Activated B cell treated with CpG ODN at 0.5 μM for 24 hours (primary cell): ENCODE results near the gene SLC38A3. TPM values are rescaled to one million over a fixed set of nuclear protein-coding genes. Genes with fewer than 3 reads are reported as not detected.

Experiments
- ATAC-seq: fragments of 200-7000 bp; cut with Tn5 transposase; one replicate; pipeline ENCODE4 v1.10.0; 2021; ENCODE audit warnings: low read depth, mild to moderate bottlenecking, moderate library complexity
- CTCF ChIA-PET: fragments of 350-600 bp; sonication (Branson Sonifier 250); formaldehyde crosslinking; loops from one replicate; lab custom pipeline; 2021; ENCODE audit warnings: antibody characterized with exemption; lab: Charles Lee
- POLR2A ChIA-PET: fragments of 350-600 bp; sonication (Branson Sonifier 250); formaldehyde crosslinking; loops from one replicate; lab custom pipeline; 2021; ENCODE audit warnings: antibody characterized with exemption; lab: Charles Lee
- DNase-seq: peaks from one replicate; pipeline ENCODE4 v3.0.0; 2022
- H3K27ac Mint-ChIP-seq: one replicate; pipeline ENCODE4 v1.8.0; 2020; ENCODE audit warnings: mixed read lengths
- H3K27me3 Mint-ChIP-seq: one replicate; pipeline ENCODE4 v1.8.0; 2021; ENCODE audit warnings: mixed read lengths
- H3K36me3 Mint-ChIP-seq: one replicate; pipeline ENCODE4 v1.8.0; 2021; ENCODE audit warnings: low read depth, mixed read lengths
- H3K4me1 Mint-ChIP-seq: one replicate; pipeline ENCODE4 v1.8.0; 2021; ENCODE audit warnings: mixed read lengths
- H3K4me3 Mint-ChIP-seq: one replicate; pipeline ENCODE4 v1.8.0; 2020; ENCODE audit warnings: mild to moderate bottlenecking, mixed read lengths
- H3K9me3 Mint-ChIP-seq: one replicate; pipeline ENCODE4 v1.8.0; 2020; ENCODE audit warnings: mixed read lengths
- intact Hi-C: fragments of 100-400 bp; cut with micrococcal nuclease; formaldehyde crosslinking; loops from one replicate; pipeline ENCODE4 v1.15.1; 2024
- total RNA-seq: library from RNA; stranded (reverse); gene quantifications from 2 replicates; pipeline ENCODE4 v1.2.3, GENCODE V29; 2022
- TF ChIP-seq, protein P1 (sequence below): fragments of 200-600 bp; IDR thresholded peaks from one replicate; pipeline ENCODE4 v1.8.0; 2022; ENCODE audit warnings: antibody characterized with exemption, mild to moderate bottlenecking

Gene SLC38A3
- total RNA-seq, 1 donor from 2014 or later = not detected

DNA sequence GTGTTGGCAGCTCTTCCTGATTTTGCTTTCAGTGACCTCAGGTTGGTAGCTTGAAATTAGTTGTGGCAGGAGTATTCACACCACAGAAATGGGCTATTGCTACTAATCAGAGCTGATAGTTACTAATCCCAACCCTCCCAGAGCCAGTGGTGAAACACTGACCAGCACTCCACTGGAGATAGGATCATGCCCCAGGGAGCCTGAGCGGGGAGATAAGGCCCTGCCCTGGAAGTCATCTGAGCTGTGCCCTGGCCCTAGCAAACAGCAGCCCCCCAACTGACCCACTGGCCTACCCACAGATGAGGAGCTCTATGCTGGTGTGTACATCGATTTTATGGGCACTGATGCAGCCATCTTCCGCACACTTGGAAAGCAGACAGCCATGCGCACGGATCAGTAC, 23.1 kb upstream of the SLC38A3 start:
- ChIA-PET POLR2A (no interaction called here), CTCF (interaction anchor here (1.6 kb wide), 1 partner anchor 13 kb away, joined by 3 read pairs; no protein-coding TSS in a partner anchor)
- TF ChIP-seq, protein P1, sequence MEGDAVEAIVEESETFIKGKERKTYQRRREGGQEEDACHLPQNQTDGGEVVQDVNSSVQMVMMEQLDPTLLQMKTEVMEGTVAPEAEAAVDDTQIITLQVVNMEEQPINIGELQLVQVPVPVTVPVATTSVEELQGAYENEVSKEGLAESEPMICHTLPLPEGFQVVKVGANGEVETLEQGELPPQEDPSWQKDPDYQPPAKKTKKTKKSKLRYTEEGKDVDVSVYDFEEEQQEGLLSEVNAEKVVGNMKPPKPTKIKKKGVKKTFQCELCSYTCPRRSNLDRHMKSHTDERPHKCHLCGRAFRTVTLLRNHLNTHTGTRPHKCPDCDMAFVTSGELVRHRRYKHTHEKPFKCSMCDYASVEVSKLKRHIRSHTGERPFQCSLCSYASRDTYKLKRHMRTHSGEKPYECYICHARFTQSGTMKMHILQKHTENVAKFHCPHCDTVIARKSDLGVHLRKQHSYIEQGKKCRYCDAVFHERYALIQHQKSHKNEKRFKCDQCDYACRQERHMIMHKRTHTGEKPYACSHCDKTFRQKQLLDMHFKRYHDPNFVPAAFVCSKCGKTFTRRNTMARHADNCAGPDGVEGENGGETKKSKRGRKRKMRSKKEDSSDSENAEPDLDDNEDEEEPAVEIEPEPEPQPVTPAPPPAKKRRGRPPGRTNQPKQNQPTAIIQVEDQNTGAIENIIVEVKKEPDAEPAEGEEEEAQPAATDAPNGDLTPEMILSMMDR = no peak
- Mint-ChIP-seq H3K27me3 (peaks cover 4% of the 10 kb centered on the region), H3K4me3 (no peak overlapping the region), H3K9me3 (no peaks in the 10 kb centered on the region), H3K36me3 (no peaks in the 10 kb centered on the region), H3K27ac (no peak overlapping the region), H3K4me1 (no peaks in the 10 kb centered on the region)
- ATAC-seq = no peak
- intact Hi-C loops = no loop called here
- no peak for DNase-seq

DNA sequence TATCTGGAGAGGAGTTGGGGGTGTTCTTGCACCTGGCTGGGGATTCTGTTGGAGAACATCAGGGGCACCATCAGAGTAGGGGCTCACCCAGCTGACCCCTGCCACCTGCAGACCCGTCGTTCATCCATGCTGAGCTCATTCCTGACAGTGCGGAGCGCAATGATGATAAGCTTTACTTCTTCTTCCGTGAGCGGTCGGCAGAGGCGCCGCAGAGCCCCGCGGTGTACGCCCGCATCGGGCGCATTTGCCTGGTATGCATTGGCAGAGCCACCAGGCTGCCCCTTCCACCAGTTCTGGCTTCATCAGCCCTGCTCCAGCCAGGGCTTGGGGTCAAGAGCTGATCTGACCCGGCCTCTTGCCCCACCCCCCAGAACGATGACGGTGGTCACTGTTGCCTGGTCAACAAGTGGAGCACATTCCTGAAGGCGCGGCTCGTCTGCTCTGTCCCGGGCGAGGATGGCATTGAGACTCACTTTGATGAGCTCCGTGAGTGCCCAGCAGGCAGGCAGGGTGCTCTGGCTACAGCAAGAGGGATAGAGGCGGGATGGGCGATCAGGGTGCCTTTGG, 22.5 kb upstream of the SLC38A3 start:
- H3K4me1 Mint-ChIP-seq = no peaks in the 10 kb centered on the region
- DNase-seq (no peak), ATAC-seq (no peak)
- H3K4me3 Mint-ChIP-seq = no peak overlapping the region
- ChIA-PET POLR2A (no interaction called here), CTCF (interaction anchor here (0.6 to 1.6 kb wide), 2 partner anchors 12 to 65 kb away, joined by 3 to 4 read pairs; no protein-coding TSS in a partner anchor)
- TF ChIP-seq, protein P1 = no peak
- intact Hi-C loops = no loop called here
- H3K9me3 Mint-ChIP-seq = no peaks in the 10 kb centered on the region
- H3K27ac Mint-ChIP-seq = no peak overlapping the region
- peaks cover 4% of the 10 kb centered on the region for H3K27me3 Mint-ChIP-seq
- no peaks in the 10 kb centered on the region for H3K36me3 Mint-ChIP-seq

DNA sequence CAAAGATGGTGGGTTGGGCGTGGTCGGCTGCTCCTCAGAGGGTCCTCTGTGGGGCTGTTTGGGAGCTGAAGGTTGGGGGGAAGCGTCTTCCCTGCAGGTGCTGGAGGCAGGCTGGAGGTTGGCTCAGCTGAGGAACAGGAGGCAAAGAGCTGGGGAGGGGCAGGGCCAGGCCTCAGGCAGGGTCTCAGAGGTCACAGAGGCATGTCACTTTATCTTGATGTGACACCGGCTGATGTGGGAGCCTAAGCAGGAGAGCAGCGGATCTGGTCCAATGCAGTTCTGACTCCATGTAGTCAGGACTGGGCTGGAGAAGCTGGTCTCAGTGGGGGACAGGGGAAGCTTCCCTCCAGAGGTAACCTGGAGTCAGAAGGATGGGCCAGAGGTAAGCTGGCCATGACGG, 21.3 kb upstream of the SLC38A3 start:
- no peak for ATAC-seq
- Mint-ChIP-seq H3K36me3 (no peaks in the 10 kb centered on the region), H3K27me3 (peaks cover 4% of the 10 kb centered on the region), H3K27ac (no peak overlapping the region), H3K9me3 (no peaks in the 10 kb centered on the region), H3K4me1 (no peaks in the 10 kb centered on the region), H3K4me3 (no peak overlapping the region)
- intact Hi-C loops = no loop called here
- TF ChIP-seq, protein P1 = no peak
- ChIA-PET CTCF (interaction anchor here (0.6 to 1.6 kb wide), 2 partner anchors 11 to 88 kb away, joined by 3 read pairs; no protein-coding TSS in a partner anchor), POLR2A (no interaction called here)
- no peak for DNase-seq

DNA sequence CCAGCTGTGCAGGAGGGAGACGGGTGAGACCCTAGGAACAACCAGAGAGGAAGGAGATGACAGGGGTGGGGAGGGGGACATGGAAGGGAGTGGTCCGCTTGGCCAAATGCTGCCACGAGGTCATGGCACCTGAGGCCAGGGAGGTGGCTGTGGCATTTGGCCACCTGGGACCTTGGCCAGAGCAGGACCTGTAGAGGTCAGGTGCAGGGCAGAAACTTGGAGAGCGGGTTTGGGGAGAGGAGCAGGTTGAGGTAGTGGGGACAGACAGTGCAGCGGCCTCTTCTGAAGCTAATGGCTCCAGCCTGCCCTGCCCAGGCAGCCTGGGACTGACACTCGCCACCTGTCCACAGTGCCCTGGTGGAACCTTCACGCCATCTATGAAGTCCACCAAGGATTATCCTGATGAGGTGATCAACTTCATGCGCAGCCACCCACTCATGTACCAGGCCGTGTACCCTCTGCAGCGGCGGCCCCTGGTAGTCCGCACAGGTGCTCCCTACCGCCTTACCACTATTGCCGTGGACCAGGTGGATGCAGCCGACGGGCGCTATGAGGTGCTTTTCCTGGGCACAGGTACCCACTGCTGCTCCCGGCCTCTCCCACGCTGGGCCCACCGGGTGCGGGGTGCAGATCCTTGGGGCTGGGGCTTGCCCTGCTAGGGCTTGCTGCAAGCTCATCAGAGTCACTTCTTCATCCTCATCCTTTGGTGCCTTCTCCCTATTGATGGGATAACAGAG, 20.7 kb upstream of the SLC38A3 start:
- H3K9me3 Mint-ChIP-seq = no peaks in the 10 kb centered on the region
- no peak overlapping the region for H3K4me3 Mint-ChIP-seq
- POLR2A ChIA-PET = no interaction called here

DNA sequence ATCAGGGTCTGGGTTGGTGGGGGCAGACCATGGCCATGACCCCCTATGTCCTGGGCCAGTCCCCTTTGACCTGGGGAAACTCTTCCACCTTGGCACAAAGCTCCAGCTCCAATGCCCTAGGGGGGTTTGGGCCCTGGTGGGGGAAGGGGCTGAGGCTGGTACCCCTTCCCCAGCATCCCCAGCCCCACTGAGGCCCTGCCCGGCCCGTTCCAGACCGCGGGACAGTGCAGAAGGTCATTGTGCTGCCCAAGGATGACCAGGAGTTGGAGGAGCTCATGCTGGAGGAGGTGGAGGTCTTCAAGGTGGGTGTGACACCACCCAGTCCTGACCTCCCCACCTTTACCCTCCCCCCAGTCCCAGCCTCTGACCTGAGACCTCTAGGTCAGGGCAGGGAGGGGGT, 19.8 kb upstream of the SLC38A3 start:
- no peak for DNase-seq
- intact Hi-C loops = no loop called here
- no peak for ATAC-seq
- TF ChIP-seq, protein P1 = no peak
- Mint-ChIP-seq H3K27me3 (peaks cover 4% of the 10 kb centered on the region), H3K27ac (no peak overlapping the region), H3K4me3 (no peak overlapping the region), H3K36me3 (no peaks in the 10 kb centered on the region), H3K9me3 (no peaks in the 10 kb centered on the region), H3K4me1 (no peaks in the 10 kb centered on the region)
- ChIA-PET CTCF (no interaction called here), POLR2A (no interaction called here)

More for the DNA sequence above, 20.7 kb upstream of the SLC38A3 start:
- TF ChIP-seq, protein P1 = no peak
- CTCF ChIA-PET = interaction anchor here (0.6 kb wide), 1 partner anchor 88 kb away, joined by 3 read pairs; no protein-coding TSS in a partner anchor
- no peak for DNase-seq
- ATAC-seq = no peak
- intact Hi-C loops = no loop called here
- no peaks in the 10 kb centered on the region for H3K4me1 Mint-ChIP-seq
- peaks cover 4% of the 10 kb centered on the region for H3K27me3 Mint-ChIP-seq
- no peaks in the 10 kb centered on the region for H3K36me3 Mint-ChIP-seq
- no peak overlapping the region for H3K27ac Mint-ChIP-seq
